Endothelial cell (in vitro differentiated cells): ENCODE results near the gene LENG9. TPM values are rescaled to one million over a fixed set of nuclear protein-coding genes. Genes with fewer than 3 reads are reported as not detected.
"Not testable (repeated sequence)": the region's sequence is repeated elsewhere in the genome, so short reads cannot be mapped to it uniquely, and the experiment has no call there.

ENCODE experiments used
- DNase-seq: peaks from one replicate; pipeline ENCODE4 v3.0.0; 2021; ENCODE audit warnings: low spot score
- H3K27ac Mint-ChIP-seq: one replicate; pipeline ENCODE4 v1.8.0; 2021; ENCODE audit warnings: mixed read lengths, inconsistent platforms; ENCODE audit not compliant: unreplicated experiment
- H3K27me3 Mint-ChIP-seq: one replicate; pipeline ENCODE4 v1.8.0; 2021; ENCODE audit warnings: mild to moderate bottlenecking, moderate library complexity, mixed read lengths, inconsistent platforms; ENCODE audit not compliant: unreplicated experiment
- H3K36me3 Mint-ChIP-seq: one replicate; pipeline ENCODE4 v1.8.0; 2021; ENCODE audit warnings: mild to moderate bottlenecking, low read depth, mixed read lengths, inconsistent platforms; ENCODE audit not compliant: unreplicated experiment
- H3K4me1 Mint-ChIP-seq: one replicate; pipeline ENCODE4 v1.8.0; 2021; ENCODE audit warnings: mild to moderate bottlenecking, mixed read lengths, inconsistent platforms; ENCODE audit not compliant: unreplicated experiment
- H3K4me3 Mint-ChIP-seq: one replicate; pipeline ENCODE4 v1.8.0; 2021; ENCODE audit warnings: mild to moderate bottlenecking, mixed read lengths, inconsistent platforms; ENCODE audit not compliant: unreplicated experiment
- H3K9me3 Mint-ChIP-seq: one replicate; pipeline ENCODE4 v1.8.0; 2021; ENCODE audit warnings: mixed read lengths, inconsistent platforms; ENCODE audit not compliant: unreplicated experiment
- CTCF ChIP-seq: fragments of 200-600 bp; sonication (generic); IDR thresholded peaks from one replicate; pipeline ENCODE4 v1.5.0; 2021; ENCODE audit warnings: antibody characterized with exemption; ENCODE audit not compliant: unreplicated experiment
- total RNA-seq: library from RNA; stranded (reverse); fragmentation: NEBNext Ultra II Directional; extraction: Animal tissue kit (Norgen Biotek cat#: 25700); gene quantifications from one replicate; pipeline ENCODE4 v1.2.1, GENCODE V29; 2021; ENCODE audit not compliant: unreplicated experiment

The LENG9 gene
- total RNA-seq, 1 donor from 2014 or later = 3.4 TPM

GRCh38 chr19:54470276-54470887 is 6.8 kb upstream of the LENG9 start:
- H3K27me3 Mint-ChIP-seq = peaks cover 17% of the 10 kb centered on the region
- H3K4me1 Mint-ChIP-seq = peaks cover 14% of the 10 kb centered on the region
- peak overlapping the region; percentile 57 for H3K4me3 Mint-ChIP-seq
- H3K36me3 Mint-ChIP-seq = no peaks in the 10 kb centered on the region
- H3K9me3 Mint-ChIP-seq = no peaks in the 10 kb centered on the region
- peak overlapping the region; percentile 81 for H3K27ac Mint-ChIP-seq
- DNase-seq = no peak
- TF ChIP-seq CTCF = no peak

DNA sequence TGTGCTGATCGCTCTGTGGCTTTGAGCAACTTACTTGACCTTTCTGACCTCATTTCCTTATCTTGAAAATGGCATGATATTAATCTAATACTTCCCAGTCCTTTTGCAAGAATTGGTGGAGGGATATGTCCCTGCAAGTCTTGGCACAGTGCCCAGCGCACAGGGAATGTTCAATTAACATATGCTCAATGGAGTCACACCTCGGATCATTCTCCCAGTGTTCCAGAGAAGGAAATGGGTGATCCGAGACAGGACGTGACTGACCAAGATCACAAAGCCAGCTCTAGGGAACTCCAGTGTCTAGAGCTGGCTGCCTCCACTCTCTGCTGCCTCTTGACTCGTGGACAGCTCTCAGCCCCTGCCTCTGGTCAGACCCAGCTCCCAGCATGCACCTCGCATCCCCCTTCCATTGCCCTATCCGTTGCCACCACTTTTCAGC is 5.9 kb upstream of the LENG9 start:
- Mint-ChIP-seq H3K4me1 (peaks cover 14% of the 10 kb centered on the region), H3K4me3 (no peak overlapping the region), H3K9me3 (no peaks in the 10 kb centered on the region), H3K27me3 (peaks cover 17% of the 10 kb centered on the region), H3K36me3 (no peaks in the 10 kb centered on the region), H3K27ac (peak overlapping the region; percentile 26)
- no peak for TF ChIP-seq CTCF
- DNase-seq = no peak

DNA sequence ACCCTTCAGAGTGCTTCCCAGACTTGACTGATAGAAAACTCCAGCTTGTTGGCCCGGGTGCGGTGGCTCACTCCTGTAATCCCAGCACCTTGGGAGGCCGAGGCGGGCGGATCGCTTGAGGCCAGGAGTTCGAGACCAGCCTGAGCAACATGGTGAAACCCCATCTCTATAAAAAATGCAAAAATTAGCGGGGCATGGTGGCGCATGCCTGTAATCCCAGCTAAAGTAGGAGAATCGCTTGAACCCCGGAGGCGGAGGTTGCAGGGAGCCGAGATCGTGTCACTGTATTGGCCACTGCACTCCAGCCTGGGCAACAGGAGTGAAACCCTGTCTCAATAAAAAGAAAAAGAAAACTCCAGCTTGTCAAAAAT is 2.5 kb upstream of the LENG9 start:
- peaks cover 28% of the 10 kb centered on the region for H3K27me3 Mint-ChIP-seq
- H3K36me3 Mint-ChIP-seq = peaks cover 13% of the 10 kb centered on the region
- H3K9me3 Mint-ChIP-seq, H3K27ac Mint-ChIP-seq, H3K4me3 Mint-ChIP-seq, DNase-seq: not testable (repeated sequence)
- peaks cover 27% of the 10 kb centered on the region for H3K4me1 Mint-ChIP-seq

DNA sequence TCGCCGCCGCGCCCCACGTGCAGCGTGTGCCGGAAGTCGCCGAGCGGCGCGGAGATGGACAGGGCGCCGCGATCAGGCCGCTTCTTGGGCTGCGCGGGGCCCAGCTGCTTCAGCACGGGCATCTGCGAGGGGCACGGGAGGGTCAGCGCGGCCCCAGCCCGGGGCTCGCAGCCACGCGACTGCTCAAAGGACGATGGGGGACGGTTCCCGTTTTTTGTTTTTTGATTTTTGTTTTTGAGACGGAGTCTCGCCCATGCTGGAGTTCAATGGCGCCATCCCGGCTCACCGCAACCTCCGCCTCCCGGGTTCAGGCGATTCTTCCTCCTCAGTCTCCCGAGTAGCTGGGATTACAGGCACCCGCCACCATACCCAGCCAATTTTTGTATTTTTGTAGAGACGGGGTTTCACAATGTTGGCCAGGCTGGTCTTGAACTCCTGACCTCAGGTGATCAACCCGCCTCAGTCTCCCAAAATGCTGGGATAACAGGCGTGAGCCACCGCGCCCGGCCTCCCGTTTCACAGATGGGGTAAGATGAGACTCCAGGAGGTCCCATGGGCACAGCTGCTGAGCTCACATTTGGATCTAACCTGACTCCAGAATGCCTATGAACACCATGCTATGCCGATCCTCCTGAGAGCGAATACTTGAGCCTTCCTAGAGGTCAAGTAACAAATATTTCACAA is 2.0 kb upstream of the LENG9 start:
- TF ChIP-seq CTCF = no peak
- DNase-seq = no peak
- Mint-ChIP-seq H3K4me3 (no peak overlapping the region), H3K9me3 (no peaks in the 10 kb centered on the region), H3K4me1 (peaks cover 28% of the 10 kb centered on the region), H3K27me3 (peaks cover 25% of the 10 kb centered on the region), H3K36me3 (peaks cover 13% of the 10 kb centered on the region), H3K27ac (no peak overlapping the region)

DNA sequence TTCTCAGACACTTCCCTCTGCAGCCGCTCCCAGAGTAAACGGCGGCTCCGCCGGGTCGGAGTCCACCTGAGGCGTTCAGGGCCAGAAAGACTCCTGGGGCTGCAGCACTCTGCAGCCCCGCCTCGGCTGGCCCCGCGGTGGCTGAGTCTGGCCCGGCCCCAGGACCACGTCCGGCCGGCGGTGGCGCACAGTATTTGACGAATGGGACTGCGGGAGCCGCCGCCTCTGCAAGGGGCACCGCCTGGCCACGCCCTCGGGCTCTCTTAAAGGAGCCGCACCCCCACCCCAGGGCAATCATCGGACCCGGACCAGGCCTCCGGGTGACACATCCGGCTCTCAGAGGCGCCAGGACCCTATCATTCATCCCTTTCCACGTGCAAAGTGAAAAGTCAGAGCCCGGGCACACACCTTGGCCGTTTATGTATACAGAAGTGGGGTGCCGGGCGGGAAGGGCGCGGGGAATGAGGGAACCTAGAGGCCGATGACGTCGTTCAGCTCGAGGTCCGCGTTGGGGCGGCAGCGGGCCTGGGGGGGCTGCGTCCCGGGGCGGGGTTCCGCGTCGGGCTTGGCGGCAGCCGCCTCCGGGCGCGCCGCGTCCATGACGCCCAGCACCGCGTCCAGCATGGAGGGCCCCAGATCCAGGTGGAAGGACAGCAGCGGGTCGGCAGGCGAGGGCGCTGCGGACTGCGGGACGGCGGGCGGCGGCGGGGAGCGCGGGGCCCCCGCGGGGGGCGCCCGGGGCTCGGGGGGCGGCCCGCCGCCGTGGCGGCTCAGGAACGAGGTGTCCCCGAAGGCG is 1.2 kb upstream of the LENG9 start:
- no peak for TF ChIP-seq CTCF
- peaks cover 26% of the 10 kb centered on the region for H3K4me1 Mint-ChIP-seq
- no peak overlapping the region for H3K27ac Mint-ChIP-seq
- peak overlapping the region; percentile 91 for H3K4me3 Mint-ChIP-seq
- no peaks in the 10 kb centered on the region for H3K9me3 Mint-ChIP-seq
- H3K36me3 Mint-ChIP-seq = peaks cover 13% of the 10 kb centered on the region
- H3K27me3 Mint-ChIP-seq = peaks cover 25% of the 10 kb centered on the region
- DNase-seq = peak; percentile 76
